Measurements from ENCODE around the gene SREBF1.

The SREBF1 gene

DNA sequence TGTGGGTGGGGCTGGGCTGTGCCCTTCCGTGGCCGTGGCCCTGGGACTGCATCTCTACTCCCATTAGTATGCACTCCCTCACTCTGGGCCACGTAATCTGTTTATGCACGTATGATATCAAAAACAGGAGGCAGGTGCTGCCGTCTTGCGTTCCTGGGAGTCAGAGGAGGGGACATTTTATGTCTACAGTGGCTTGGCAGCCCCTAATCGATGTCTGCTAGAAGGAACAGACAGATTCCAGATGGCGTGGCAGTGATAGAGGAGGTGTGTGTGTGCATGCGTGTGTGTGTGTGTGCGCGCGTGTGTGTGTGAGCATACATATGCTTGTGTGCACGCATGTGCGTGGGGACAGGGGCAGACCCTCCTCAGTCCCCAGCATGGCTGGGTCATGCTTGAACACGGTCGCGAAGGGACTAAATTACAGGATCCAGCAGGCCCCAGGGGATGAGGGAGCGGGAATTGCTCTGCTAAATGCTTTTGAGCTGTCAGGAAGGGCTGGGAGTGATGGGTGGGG is 44.7 kb downstream of the SREBF1 start:
- no peak for DNase-seq

DNA sequence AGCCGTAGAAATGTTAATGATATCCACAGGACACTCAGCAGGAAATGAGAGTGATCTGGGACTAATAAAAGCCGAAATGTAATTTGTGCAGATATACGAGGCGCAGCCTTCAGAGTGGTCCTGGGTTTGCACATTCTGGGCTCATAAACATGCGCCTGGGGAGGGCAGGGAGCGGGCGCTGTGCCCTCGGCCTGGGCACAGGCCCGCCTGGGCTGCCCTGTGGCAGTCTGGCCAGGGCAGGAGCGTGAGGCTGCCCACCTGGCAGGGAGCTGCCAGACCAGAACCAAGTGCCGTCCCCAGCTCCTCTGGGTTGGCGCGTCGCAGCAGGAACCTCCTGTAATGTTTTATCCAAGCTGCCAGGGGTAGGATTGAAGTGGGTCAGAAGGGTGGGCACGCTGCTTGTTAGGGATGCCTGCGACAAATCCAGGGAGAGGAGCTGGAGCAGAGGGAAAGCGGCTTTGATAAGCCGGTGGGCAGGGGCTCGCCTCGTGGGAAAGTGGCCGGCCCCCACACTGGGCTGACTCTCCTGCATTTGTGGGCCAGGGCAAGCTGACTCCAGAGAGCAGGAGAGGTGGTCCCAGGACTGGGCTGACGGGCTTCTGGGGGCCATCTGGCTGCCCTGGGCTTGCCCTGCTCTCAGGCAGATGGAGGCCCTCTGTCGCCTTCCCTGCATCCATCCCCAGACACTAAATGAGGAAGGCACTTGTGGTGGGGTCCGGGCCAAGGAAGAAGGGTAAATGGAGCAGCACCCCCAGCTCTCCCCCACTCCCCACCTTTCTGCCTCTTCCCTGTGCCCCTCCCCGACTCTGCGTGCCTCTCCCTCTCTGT is 45.9 kb downstream of the SREBF1 start:
- DNase-seq: peak; percentile 8

DNA sequence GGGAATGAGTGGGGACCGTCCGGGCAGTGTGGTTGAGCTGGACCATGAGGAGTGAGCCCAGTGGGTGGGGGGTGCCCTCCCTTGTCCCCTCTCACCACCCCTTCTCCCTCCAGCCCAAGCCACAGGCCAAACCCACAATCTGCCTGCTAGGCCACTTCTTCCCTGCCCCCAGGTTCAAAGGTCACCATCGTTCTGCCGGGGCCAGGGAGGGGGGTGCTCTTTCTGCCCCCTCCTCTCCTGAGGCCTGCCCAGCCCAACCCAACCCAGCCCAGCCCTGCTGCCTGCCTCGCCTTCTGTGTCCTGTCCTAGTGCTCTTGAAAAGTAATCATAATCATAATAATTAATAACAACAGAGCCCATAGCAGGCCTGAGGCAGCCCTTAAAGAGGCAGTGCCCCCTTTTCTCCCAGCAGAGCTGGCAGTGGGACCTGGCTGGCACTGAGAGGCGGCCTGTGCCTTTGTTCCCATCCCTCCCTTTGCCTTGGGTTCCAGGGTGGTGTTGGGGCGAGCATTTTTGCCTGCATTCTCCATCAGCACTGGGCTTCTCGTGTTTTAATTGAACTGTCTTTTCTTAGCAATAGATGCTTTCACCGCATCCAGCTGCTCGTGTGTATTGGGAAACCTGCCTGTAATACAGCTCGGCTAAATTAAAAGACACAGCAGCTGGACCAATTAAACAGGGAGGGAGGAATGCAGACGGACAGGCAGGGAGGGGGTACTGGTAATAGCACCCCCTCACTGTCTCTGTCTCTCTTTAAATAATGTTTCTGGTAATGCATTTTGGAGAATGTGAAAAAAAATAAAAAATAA is 46.8 kb downstream of the SREBF1 start:
- DNase-seq: no peak

DNA sequence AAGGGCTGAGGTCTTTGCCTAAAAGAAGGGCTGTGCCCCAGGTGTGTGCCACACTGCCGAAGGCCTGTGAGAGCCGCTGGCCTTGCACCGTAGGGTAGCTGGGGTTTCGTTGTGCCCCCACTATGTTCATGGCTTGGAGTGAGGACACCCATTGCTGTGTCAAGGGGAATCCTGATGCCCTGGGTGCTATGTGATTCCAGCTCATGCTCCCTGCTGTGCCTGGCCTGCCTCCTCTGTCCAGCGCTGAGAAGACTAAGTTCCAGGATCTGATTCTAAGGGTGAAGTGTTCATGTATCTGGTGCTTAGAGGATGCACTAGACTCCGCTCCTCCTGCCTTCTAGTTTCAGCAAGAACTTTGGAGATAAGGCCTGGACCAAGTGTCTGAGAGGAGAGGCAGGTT is 47.4 kb downstream of the SREBF1 start:
- no peak for DNase-seq

DNA sequence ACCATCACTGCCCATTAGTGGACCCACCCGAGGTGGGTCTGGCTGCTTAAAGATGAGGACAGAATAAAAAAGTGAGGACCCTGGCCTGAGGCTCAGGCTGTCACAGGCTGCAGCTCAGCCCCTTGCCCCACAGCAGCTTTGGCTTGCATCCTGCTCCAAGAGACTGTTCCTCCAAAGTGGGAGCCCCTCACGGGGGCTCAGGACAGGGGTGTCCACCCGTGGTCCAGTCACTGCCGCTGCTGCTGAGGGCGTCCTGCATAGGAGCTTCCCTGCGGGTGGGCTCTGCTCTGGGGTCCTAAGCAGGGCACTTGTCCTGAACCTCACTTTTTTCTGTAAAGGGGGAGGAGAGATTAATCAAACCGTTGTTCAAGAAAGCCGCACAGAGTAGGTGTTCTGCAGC is 47.8 kb downstream of the SREBF1 start:
- no peak for DNase-seq

DNA sequence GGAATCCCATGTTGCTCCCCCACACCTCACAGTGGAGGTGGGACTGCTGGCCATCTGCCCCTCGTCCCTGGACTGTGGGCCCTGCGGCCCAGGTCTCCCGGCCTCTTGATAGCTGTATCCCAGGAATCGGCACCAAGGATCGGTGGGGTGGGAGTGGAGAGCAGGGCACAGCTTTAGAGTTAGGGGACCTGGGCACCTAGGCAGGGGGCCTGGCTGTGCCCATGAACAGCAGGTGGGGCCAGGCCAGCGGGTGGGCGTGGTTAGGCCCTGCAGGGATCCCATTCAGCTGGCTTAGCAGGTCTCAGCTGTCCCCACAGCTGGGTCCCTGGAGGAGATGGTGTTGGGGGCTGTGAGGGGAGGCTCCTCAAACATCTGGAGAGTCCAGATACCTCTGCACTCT is 49.2 kb downstream of the SREBF1 start:
- no peak for DNase-seq

DNA sequence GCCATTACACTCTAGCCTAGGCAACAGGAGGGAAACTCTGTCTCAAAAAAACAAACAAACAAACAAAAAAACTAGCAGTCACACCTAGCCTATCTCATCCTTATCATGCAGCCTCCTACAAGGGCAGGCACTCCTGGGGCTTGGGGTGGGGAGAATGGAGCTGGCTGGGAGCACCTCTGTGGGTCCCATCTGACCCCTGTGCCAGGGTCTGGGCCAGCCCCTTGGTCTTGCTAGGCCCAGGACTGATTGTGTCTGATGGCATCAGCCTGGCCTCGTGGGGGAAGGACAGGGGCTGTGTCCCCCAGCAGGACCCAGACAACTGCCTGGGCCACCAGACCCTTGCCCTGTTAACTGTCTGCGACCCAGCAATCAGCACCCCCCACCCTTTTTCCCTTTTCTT is 49.8 kb downstream of the SREBF1 start:
- DNase-seq: no peak

DNA sequence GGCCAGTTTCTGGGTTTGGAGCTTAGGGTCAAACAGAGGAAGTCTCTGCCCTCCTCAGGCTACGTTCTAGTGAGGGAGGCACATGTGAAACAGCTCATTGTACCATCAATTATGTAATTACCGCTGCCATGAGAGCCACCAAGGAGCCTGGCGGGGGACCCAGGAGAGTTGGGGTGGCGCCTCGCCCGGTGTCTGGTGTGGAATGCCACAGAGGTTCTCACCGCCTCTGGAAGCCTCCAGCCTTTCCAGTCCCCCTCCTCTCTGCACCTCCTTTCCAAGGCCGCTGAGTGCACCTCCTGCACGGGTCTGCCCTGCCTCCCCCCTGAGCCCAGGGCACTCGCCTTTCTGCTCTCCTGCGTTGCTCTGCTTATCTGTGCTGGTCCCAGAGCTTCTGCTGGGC is 51.4 kb downstream of the SREBF1 start:
- DNase-seq: no peak

DNA sequence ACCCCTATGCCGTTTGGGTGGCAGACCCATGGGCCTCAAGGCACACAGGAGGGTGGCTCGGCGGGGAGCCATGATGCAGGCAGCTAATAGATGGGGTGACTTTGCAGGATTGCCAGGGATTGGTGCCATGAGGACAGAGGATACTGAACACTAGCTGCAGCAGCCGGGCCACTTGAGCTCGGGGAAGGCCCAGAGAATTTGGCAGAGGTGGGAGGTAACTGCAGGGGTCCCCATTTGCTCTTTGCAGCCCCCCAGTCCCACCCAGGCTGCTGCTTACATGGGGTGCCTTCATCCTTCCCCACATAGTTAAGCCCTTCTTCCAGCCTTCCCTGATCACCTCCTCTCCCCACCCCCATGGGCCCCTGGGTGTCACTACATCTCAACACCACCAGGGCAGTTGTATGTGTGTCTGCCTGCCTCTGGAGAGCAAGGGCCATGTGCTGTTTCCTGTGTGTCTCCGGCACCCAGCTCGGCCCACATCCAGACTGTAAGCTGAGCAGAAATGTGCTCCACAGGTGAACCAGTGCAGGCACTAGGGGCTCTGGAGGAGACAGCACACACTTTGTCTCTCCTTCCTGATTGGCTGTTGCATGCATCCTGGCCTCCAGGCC is 52.0 kb downstream of the SREBF1 start:
- DNase-seq: no peak

DNA sequence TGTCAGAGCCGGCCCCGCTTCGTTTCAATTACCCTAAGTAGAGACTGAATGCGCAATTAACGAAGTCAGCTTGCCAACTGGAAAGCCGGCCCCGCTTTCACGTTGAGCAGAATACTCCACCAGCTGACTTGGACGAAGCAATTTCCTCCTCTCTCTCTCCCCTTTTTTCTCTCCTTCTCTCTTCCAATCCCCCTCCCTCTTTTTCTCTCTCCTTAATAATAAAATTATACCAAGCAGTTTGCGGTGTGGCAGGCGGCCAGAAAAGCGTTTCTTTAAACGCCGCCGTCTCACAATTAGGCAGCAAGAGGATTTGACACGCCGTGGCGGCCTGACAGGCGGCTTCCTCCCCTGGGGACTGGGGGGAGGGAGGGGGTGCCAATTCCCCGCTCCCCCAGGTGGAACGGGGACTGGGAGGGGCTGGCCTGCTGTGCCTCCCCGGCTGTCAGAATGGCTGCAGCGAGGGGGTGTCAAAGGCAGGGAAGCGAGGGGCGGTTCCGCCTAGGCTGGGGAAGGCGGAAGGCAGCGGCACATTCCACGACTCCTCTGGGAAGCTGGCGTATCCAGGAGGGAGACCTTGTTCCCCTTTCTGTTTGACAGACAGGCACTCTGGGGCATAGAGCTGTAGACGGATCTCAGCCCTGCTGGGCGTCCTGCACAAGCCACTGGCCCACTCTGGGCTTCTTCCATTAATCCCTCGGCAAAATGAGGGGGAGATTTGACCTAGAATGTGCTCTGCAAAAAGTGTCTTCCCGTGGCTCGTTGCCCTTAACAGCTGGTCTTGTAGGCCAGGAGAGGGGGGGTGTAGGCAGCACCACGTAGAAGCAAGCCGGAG is 52.7 kb downstream of the SREBF1 start:
- peak; percentile 78 for DNase-seq

DNA sequence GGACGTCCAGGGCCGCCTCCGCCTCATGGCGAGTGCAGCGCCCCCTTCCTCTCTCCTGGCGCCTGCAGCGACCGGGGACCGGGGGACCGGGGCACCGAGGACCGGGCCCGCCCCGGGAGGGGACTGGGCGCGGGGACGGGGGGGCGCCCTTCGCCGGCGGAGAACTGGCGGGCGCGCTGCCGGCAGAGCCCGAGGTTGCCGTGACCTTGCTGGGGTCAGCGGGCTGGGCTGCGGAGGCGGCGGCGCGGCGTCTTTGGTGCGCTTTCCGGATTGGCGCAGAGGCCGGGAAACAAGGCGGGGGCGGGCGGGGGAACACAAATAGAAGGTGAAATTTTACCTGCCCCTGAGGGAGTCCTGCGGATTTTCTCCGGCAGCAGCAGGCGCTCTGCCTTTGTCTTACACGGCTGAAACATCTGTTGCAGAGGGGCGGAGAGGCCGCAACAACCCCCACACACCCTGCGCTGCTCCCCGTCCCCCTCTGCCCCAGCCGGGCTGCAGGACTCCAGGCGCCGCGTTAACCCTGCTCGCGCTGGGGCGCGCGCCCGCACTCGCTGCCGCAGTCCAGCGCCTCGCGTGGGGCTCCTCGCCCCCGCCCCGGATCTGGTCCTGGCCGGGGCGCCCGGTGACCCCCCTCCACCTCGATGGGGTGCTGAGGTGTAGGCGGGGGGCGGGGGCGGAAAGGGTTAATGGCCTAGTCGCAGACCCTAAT is 53.5 kb downstream of the SREBF1 start:
- peak; percentile 13 for DNase-seq

DNA sequence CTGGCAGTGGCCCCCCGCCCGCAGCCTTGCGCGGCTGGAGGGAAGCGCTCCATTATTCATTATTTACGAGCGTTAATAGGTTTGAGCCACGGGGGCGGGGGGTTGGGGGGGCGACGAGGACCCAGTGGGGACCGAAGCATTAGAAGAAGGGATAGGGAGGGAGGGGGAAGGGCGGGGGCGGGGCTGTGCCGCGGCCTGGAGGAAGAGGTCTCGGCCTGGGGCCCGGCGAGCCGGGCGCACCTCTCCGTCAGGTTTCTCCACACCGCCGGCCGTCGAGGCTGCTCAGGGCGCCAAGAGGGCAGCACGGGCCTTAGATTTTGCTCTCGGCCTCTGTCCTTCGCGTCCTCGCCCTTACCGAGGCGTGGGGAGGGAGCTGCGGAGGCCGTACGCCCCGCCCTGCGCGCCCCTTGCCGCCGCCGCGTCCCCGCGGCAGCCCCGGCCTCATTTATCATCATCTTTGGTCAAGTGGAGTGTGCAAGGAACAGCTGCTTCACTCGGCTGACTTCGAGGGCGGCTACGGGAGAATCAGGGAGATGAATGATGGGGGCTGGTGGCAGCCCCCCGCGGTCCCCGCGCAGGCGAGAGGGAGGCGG is 54.2 kb downstream of the SREBF1 start:
- DNase-seq: no peak

DNA sequence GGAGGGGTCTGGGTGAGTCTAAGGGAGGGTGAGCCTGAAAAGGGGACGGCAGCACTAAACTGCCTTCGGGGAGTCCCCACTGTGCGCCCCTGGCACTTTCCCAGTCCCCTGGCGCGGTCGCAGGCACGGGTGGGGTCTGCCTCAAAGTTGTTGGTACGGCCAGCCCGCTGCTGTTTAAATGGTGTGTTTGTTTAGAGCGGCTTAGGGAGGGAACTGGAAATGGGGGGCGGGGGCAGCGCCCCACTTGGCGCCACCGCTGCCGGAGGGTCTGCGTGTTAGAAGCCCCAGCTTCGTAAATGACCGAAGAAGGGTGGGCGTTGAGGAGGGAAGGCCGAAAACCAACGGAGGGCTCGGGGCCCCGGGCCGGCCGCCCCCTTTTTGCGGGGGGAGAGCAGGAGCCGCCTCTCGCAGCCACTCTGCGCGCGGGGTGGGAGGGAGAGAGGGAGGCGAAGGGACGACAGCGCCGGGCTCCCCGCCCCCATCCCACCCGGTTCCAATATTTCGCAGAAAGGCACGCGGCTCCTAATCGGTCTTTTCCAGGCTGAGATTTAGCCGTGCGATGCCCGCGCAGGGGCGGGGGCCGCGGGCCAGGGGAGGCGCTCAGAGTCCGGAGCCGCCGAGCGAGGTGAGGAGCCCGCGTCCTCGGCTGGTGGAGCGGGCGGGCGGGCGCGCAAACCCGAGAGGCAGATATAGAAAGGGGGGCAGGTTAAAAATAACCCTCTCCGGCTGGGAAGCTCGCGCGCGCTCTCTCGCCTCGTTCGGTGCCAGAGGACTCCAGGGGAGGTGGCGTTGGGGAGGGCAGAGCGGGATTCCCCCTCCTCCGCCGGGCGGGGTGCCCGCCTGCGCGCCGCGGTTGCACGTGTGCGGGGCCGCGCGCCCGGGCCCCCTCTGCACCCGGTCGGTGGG is 54.9 kb downstream of the SREBF1 start:
- no peak for DNase-seq

DNA sequence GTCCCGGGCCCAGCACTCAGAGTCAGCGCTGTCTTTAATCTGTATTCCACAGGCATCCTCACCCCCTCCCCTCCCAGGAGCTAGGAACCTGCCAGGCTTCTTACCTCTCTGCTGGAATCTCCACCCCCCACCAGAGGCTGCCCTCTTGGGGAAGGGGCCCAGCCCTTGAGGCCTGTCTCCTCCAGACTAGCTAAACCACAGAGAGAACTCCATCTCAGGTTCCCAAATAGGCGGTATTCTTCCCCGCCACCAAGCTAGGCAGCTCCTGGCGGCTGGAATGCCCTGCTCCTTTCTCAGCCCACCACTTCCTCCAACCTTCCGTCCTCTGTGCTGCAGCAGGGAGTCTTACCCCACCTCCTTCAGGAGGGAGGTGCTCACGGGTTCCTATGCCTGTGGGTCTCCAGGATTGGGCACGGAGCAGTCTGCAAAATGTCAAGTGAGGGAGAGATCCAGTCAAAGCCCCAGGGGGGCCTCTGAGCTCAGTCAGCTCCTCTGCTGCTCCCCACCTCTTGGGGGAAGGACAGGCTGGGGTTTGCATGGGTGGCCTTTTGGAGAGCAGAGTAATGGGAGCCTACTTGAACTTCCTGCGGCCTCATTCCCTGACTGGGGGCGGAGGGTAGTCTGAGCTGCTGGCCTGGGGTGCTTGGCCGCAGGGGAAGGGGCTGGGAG is 55.7 kb downstream of the SREBF1 start:
- DNase-seq: peak; percentile 62

DNA sequence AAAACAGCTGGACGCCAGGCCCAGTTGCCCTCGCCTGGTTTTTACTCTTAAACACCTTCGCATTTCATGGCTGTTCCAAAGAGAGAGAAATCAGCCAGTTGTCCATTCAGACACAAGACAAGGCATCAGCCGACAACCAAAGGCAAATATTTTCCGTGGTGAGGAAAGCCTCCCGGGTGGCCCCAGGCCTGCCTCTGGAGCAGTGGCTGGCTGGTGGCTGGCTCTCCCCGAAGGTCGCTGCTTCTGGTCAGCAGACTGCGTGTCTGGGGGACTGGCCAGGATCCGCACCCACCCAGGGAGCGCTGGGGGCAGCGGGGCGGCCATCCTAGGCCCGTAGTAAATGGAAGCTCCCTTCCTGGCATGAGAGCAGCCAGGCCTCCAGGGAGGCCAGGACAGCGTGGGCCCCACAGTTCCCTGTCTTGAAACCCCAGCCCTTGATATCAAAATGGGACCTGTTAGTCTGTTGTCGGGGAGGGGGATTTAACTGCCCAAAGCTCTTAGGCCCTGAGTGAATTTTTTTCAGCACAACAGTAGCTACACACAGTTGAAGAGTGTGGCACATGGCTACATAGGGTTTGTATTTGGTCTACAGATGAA is 57.7 kb downstream of the SREBF1 start:
- no peak for DNase-seq

DNA sequence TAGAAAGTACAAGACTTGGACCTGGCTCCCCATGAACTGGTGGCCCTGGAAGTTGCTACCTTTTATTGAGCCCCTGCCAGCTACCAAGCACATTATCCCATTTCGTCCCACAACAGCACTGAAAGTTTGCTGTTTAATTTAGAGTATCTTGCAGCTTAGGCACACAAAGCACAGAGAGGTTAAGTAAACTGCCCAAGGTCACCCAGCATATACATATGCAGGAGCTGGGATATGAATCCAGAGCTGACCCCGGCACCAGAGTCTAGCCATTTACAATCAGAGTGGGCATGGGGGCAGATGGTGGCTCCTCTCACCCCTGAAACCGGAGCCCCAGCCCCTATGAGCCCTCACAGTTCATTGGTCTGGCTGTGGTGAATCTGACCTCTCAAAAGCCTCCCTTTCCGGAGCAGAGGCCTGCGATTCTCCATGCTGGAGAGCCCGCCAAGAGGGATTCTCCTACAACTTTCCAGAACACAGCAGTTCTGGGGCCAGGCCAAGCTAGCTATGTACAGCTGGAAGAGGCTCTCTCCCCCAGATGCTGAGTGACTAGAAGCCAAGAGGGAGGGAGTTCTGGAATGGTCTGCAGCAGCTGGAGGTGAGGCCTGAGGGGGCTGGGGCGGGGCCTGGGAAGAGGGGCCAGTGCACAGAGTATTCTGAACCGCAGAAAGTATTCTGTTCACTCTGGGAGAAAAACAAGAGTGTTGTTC is 58.3 kb downstream of the SREBF1 start:
- no peak for DNase-seq

DNA sequence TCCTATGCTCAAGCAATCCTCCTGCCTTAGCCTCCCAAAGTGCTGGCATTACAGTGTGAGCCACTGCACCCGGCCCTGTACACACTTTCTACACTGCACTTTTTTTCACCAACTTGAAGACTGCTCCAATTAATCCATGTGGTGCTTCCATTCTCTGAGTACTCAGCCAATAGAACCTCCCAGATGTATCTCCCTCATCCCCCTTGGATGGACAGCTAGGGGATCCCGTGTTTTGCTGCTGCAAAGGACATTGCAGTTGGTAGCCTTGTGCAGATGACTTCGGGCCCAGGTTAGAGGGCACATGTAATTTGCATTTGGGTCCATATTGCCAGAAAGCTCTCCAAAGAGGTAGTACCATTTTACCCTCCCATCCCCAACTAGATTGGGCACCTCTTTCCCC is 59.9 kb downstream of the SREBF1 start:
- no peak for DNase-seq

DNA sequence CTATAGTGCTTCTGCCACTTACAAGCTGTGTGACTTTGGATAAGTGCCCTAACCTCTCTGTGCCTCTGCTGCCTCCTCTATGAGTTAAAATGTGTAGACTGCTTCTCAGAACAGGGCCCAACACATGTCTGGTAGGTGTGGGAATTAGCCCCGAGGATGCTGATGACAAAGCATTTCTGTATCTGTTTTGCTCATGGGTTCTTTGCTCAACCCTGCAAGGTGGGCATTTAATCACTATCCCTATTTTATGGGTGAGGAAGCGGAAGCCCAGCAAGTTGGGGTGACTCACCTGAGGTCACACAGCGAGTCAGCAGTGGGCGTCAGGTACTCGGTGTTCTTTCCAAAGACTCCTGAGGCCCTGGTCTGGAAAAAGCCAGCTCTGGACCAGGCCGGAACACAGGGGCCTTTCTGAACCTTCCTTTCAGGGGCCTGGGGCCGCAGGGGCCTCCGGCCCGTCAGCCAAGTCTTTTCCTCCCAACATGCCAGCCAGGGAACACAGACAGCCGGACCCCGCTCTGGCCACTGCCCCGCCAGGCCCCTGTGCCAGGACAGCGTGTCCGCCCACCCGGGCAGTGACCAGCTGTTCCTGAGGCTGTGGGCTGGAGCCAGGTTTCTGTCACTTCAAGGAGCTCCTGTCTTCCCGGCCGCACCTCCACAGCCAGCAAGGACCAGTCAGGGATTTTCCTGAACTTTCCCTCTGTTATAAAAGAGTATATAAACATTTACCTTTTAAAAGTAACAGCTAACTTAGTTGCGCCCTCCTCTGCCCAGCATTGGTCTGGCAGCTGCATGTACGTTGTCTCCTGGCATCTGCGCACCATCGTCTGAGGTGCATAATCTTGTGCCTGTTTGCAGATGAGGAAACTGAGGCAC is 62.5 kb downstream of the SREBF1 start:
- DNase-seq: no peak
